Occipital lobe (tissue), 2 donors: ENCODE data around the gene OTUD6A. TPM values are rescaled to one million over a fixed set of nuclear protein-coding genes. Genes with fewer than 3 reads are reported as not detected.

Source experiments
- small RNA-seq: library from RNA; depleted of rRNA; stranded (forward); fragments of <200 nt; gene quantifications from one replicate; pipeline ENCODE3, GENCODE V24; 2014
- total RNA-seq: library from RNA; depleted of rRNA; stranded (reverse); fragments of >200 nt; gene quantifications from one replicate; pipeline ENCODE4 v1.2.3, GENCODE V29; 2014

OTUD6A gene
- total RNA-seq, 1 donor from 2014 or later, result not detected

Small RNAs within 50 kb of the gene (small RNA-seq; reads per million reads assigned to genes)
- 0.81 reads per million, percentile 68 among the genes with 10 or more reads in this experiment for gene MIR676

Other genes starting within 250 kb of the OTUD6A start
- gene AWAT2, start 12.5 kb upstream of the OTUD6A start, total RNA-seq, result not detected
- gene IGBP1, start 71.0 kb downstream of the OTUD6A start, total RNA-seq, result 94.7 TPM
- not detected for gene DGAT2L6, start 115.0 kb downstream of the OTUD6A start, total RNA-seq
- gene AWAT1, start 172.2 kb downstream of the OTUD6A start, total RNA-seq, result not detected
- 0.16 TPM for gene P2RY4, start 197.7 kb downstream of the OTUD6A start, total RNA-seq
- not detected for gene ARR3, start 205.9 kb downstream of the OTUD6A start, total RNA-seq
- gene RAB41, start 219.7 kb downstream of the OTUD6A start, total RNA-seq, result not detected
- gene PDZD11, start 227.5 kb downstream of the OTUD6A start, total RNA-seq, result 26.5 TPM
- gene KIF4A, start 227.6 kb downstream of the OTUD6A start, total RNA-seq, result 2.7 TPM